Lower leg skin (tissue), 4 donors: ENCODE results near the gene PDZD2. TPM values are rescaled to one million over a fixed set of nuclear protein-coding genes. Genes with fewer than 3 reads are reported as not detected.

Experiments
- DNase-seq, 2 donors: peaks; one replicate each; pipeline ENCODE4 v3.0.0-alpha.2; 2019; ENCODE audit warnings: low spot score in 2 of 2
- H3K4me3 ChIP-seq: fragments of 200-600 bp; sonication (generic); 2 replicates; pipeline ENCODE4 v1.5.1; 2017; ENCODE audit warnings: mild to moderate bottlenecking, low read depth; ENCODE audit not compliant: poor library complexity, severe bottlenecking
- POLR2A ChIP-seq, 2 donors: fragments of 450-650 bp; IDR thresholded peaks; one replicate each; pipeline ENCODE4 v1.6.1; 2016 to 2017; ENCODE audit warnings: antibody characterized with exemption in 2 of 2, mild to moderate bottlenecking in 1 of 2, moderate library complexity in 1 of 2
- WGBS, 2 donors: methylation state at CpG; one replicate each; pipeline ENCODE4 v1.1.5; 2018; 5-methylcytosine and 5-hydroxymethylcytosine counted together
- intact Hi-C: fragments of 100-400 bp; cut with DNase I; formaldehyde crosslinking; loops from one replicate; pipeline ENCODE4 v1.15.0; 2023; ENCODE audit warnings: low total_unique reads
- total RNA-seq, 4 donors: library from RNA; depleted of rRNA; stranded (reverse); fragments of >200 nt; gene quantifications; one replicate each; pipeline ENCODE4 v1.1.0, GENCODE V29; 2016
- TF ChIP-seq, protein P1 (sequence below), 3 donors: fragments of 450-650 bp; IDR thresholded peaks; one replicate each; pipeline ENCODE4 v1.5.1; 2016; ENCODE audit warnings: antibody characterized with exemption in 3 of 3, mild to moderate bottlenecking in 3 of 3, moderate library complexity in 2 of 3

Gene PDZD2
- total RNA-seq, 4 donors from 2014 or later, result 102 to 150 (median 116) TPM

DNA sequence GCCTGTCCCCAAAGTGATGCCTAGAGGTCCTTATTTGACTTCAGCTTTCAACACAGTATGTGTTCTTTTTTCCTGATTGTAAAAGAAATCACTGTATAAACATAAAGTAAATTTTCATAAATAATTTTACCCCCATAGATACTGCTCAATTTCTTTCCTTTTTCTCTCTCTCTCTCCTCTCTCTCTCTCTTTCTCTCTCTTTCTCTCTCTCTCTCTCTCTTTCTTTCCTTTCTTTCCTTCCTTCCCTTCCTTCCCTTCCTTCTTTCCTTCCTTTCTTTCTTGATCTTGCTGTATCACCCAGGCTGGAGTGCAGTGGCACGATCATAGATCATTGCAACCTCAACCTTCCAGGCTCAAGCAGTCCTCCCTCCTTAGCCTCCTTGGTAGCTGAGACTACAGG lies 64.8 kb downstream of the PDZD2 start:
- no peak overlapping the region for H3K4me3 ChIP-seq
- WGBS, 2 donors, result 100% methylated on average over 1 of the region's 1 CpG
- DNase-seq, result no peak
- intact Hi-C loops, result no loop called here
- TF ChIP-seq, protein P1, sequence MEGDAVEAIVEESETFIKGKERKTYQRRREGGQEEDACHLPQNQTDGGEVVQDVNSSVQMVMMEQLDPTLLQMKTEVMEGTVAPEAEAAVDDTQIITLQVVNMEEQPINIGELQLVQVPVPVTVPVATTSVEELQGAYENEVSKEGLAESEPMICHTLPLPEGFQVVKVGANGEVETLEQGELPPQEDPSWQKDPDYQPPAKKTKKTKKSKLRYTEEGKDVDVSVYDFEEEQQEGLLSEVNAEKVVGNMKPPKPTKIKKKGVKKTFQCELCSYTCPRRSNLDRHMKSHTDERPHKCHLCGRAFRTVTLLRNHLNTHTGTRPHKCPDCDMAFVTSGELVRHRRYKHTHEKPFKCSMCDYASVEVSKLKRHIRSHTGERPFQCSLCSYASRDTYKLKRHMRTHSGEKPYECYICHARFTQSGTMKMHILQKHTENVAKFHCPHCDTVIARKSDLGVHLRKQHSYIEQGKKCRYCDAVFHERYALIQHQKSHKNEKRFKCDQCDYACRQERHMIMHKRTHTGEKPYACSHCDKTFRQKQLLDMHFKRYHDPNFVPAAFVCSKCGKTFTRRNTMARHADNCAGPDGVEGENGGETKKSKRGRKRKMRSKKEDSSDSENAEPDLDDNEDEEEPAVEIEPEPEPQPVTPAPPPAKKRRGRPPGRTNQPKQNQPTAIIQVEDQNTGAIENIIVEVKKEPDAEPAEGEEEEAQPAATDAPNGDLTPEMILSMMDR (IDR thresholded peaks at IDR 0.05), result no peak

DNA sequence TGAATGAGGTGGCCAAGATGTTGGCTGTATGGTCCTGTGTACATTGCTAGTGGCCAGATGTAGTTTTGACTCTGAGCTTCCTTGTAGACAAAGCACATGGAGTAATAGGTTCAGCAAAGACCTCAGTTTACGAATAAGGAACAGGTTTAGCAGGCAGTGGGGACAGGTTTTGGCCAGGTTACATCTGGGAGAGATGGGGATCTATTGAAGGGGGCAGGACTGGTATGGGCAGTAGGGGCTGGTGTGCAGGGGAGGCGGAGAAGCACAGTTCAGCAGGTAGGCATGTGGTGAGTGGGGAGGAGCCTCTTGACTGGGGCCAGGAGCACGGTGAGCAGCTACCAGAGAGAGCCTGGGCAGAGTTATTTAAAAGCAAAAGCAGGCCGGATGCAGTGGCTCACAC lies 67.3 kb downstream of the PDZD2 start:
- 73 to 91% methylated on average over 4 of the region's 4 CpGs for WGBS, 2 donors
- intact Hi-C loops, result no loop called here
- no peak overlapping the region for H3K4me3 ChIP-seq
- TF ChIP-seq, protein P1 (IDR thresholded peaks at IDR 0.05), result no peak
- no peak for TF ChIP-seq POLR2A (IDR thresholded peaks at IDR 0.05)
- DNase-seq, result no peak

DNA sequence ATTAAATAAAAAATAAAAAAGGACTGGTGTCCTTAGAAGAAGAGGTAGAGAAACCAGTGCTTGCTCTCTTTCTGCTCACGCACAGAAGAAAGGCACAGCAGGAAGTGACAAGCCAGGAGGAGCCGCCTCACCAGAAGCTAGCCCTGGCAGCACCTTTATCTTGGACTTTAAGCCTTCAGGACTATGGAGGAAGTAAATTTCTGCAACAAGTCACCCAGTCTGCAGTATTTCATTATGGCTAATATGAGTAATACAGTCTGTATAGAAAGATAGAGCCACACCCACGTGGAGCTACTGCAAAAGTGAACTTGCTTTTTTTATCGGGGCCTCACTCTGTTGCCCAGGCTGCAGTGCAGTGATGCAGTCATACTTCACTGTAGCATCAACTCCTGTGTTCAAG lies 68.4 kb downstream of the PDZD2 start:
- TF ChIP-seq, protein P1 (IDR thresholded peaks at IDR 0.05), result no peak
- TF ChIP-seq POLR2A (IDR thresholded peaks at IDR 0.05), result no peak
- H3K4me3 ChIP-seq, result no peak overlapping the region
- no peak for DNase-seq
- 58 to 79% methylated on average over 4 of the region's 4 CpGs for WGBS, 2 donors
- intact Hi-C loops, result no loop called here

DNA sequence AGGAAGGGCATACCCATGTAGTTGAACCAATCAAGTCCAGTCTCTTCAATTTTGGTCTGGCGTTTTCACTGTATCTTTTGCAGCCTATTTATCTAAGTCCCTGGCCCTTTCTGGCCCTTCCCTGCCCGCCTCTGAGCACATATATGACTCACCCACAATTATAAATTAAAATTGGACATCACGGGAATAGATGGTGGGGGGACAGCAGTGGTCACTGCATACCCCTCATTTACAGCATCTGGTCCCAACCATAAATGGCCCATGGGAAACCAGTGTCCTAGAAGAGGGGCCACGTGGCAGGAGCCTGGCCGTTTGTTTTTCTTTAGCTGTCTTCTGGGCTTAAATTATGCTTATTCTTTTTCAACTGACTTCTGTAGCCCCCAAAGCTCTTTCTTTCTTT lies 69.2 kb downstream of the PDZD2 start:
- DNase-seq, result no peak
- intact Hi-C loops, result no loop called here
- WGBS, 2 donors, result 90 to 92% methylated on average over 5 of the region's 5 CpGs
- TF ChIP-seq, protein P1 (IDR thresholded peaks at IDR 0.05), result no peak
- no peak for TF ChIP-seq POLR2A (IDR thresholded peaks at IDR 0.05)
- H3K4me3 ChIP-seq, result no peak overlapping the region

DNA sequence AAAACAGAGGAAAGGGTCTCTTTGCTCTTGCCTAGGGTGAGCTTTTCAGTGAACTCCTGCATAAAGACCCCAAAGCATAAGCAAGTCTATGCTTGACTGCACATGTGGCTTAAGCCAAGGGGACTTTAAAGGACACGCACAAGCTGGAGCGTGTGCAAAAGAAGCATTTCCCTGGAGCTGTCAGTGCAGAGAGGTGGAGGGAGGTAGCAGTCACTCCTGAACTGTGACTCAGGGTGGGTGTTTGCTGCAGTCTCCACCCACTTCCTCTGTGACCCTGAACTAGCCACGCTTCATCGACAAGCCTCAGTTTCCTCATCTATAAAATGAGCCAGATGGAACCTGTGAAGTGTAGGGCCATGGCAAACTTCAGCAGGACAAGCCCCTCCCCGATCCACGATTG lies 72.4 kb downstream of the PDZD2 start:
- TF ChIP-seq POLR2A (IDR thresholded peaks at IDR 0.05), result no peak
- TF ChIP-seq, protein P1 (IDR thresholded peaks at IDR 0.05), result no peak
- WGBS, 2 donors, result 62 to 69% methylated on average over 6 of the region's 6 CpGs
- intact Hi-C loops, result no loop called here
- H3K4me3 ChIP-seq, result no peak overlapping the region
- no peak for DNase-seq

DNA sequence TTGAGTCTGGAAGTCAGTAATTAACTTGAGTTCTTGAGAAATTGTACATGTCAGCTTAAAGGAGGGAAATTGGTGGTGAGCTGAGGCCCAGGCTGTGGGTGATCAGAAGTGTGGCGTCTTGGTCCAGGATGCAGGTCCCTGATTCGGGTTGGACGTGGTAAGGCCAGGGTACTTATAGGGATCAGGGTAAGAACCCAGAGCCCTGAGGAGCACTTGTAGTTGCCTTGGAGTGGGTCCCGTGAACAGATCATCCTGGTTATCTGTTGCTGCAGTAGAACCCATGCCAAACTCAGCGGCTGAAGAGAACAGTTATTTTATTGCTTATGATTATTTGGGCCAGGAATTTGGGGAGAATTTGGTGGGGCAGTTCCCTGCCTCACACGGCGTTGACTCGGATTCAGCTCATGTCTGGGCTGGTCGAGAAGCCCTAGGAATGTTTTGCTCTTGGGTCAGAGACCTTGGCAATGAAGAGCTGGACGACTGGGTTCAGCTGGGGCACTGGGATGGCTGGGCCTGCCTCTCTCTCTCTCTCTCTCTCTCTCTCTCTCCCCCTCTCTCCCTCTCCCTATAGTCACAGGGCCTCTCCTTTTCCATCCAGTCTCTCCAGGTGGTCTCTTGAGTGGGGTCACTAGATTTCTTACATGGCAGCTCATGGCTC lies 73.1 kb downstream of the PDZD2 start:
- intact Hi-C loops, result no loop called here
- H3K4me3 ChIP-seq, result no peak overlapping the region
- TF ChIP-seq, protein P1 (IDR thresholded peaks at IDR 0.05), result no peak
- no peak for TF ChIP-seq POLR2A (IDR thresholded peaks at IDR 0.05)
- DNase-seq, result no peak
- WGBS, 2 donors, result 51 to 59% methylated on average over 10 of the region's 10 CpGs
